ENCODE results near the gene XCL2. TPM values are rescaled to one million over a fixed set of nuclear protein-coding genes. Genes with fewer than 3 reads are reported as not detected.
"Not testable (repeated sequence)": the region's sequence is repeated elsewhere in the genome, so short reads cannot be mapped to it uniquely, and the experiment has no call there.

The XCL2 gene
- polyA plus RNA-seq (2011; rRNA removed) (not detected in 2 replicates), polyA plus RNA-seq (2017; fragmentation: RNase III; extraction: RNeasy Plus Mini Kit Qiagen cat#74134 plus additional on column Dnase treatment) (not detected in 3 replicates), polyA minus RNA-seq (2011; rRNA and poly(A)+ RNA removed) (not detected in 2 replicates)
- not detected in 2 replicates for polyA plus RNA-seq (2012; cell fraction: cytosol; rRNA removed)
- polyA plus RNA-seq (2012; cell fraction: nucleus; rRNA removed), result not detected in 2 replicates

GRCh38 chr1:168543840-168544498 lies at the start of gene XCL2:
Gene XCL2, minus strand, starts transcription at chr1:168543997. Its CDS starts 33 bp downstream, at chr1:168543964.
- H3K4me1 ChIP-seq; DNase-seq (ENCODE audit: low read depth in 1 of 2, low spot score in 1 of 2); H3K4me3 ChIP-seq; H3K9me3 ChIP-seq; FAIRE-seq; POLR2A ChIA-PET; H3K4me2 ChIP-seq; H3K27ac ChIP-seq; ATAC-seq: not testable (repeated sequence)
- CTCF ChIA-PET, result interaction anchor here (0.6 kb wide), 1 partner anchor 24 kb away, joined by 3 read pairs; no protein-coding TSS in a partner anchor
- WGBS (ENCODE audit: missing lambda C conversion rate), result 53% methylated on average over 6 of the region's 8 CpGs

- H3K9me3 ChIP-seq, result peaks cover 3% of the 10 kb centered on the region; the same call in 2 of the 3 replicates
- TF ChIP-seq RCOR1 (IDR thresholded peaks at IDR 0.05; ENCODE audit: low read depth, low read length) (no peak), NPAS2 (CRISPR knock-in tag; IDR thresholded peaks at IDR 0.05; ENCODE audit: borderline replicate concordance) (no peak), MAFK (IDR thresholded peaks at IDR 0.05; ENCODE audit: partially characterized antibody) (no peak), POLR2AphosphoS2 (conservative IDR thresholded peaks at IDR 0.05; ENCODE audit: low read length) (no peak), MYC (IDR thresholded peaks at IDR 0.05; ENCODE audit: borderline replicate concordance, low read length) (no peak), ZNF302 (CRISPR knock-in tag; IDR thresholded peaks at IDR 0.05) (no peak), PHF8 (IDR thresholded peaks at IDR 0.05; ENCODE audit: borderline replicate concordance, low read depth) (no peak), FOSL2 (IDR thresholded peaks at IDR 0.05) (no peak), FOSL2 (CRISPR knock-in tag; IDR thresholded peaks at IDR 0.05) (no peak), CBX8 (IDR thresholded peaks at IDR 0.05) (no peak), POLR2A (IDR thresholded peaks at IDR 0.05; ENCODE audit: low read length) (no peak), MAX (IDR thresholded peaks at IDR 0.05) (no peak), SMC3 (IDR thresholded peaks at IDR 0.05) (no peak), ESRRA (IDR thresholded peaks at IDR 0.05; ENCODE audit: borderline replicate concordance, low read length) (no peak), HES2 (IDR thresholded peaks at IDR 0.05) (no peak), REST (IDR thresholded peaks at IDR 0.05) (no peak), TP53 (CRISPR knock-in tag; IDR thresholded peaks at IDR 0.05) (no peak), TFCP2L1 (CRISPR knock-in tag; IDR thresholded peaks at IDR 0.05) (no peak), NFE2L2 (conservative IDR thresholded peaks at IDR 0.05; ENCODE audit: low read length) (no peak), ZSCAN20 (CRISPR knock-in tag; IDR thresholded peaks at IDR 0.05) (no peak)
- ChIA-PET CTCF (interaction anchor here (2.2 kb wide), 1 partner anchor 12 kb away, joined by 7 read pairs; no protein-coding TSS in a partner anchor), POLR2A (no interaction called here)
- peak overlapping the region; percentile 35; the same call in 1 of the 3 replicates for H3K4me2 ChIP-seq
- no peak for DNase-seq (ENCODE audit: low read depth in 1 of 2, low spot score in 1 of 2)
- no peak overlapping the region for H3K27ac ChIP-seq
- WGBS (ENCODE audit: missing lambda C conversion rate), result 29% methylated on average over 2 of the region's 2 CpGs
- H3K4me3 ChIP-seq, result no peak overlapping the region
- no peak for FAIRE-seq
- no peak for ATAC-seq
- peaks cover 11% of the 10 kb centered on the region; the same call in 1 of the 3 replicates for H3K4me1 ChIP-seq
Observed at GRCh38 chr1:168591641-168592250, 47.9 kb upstream of the XCL2 start.

All from A549 (cell line).